GM10248 (cell line): Measurements from ENCODE around the gene TOM1.

ENCODE experiments used
- CTCF ChIA-PET: fragments of 300-600 bp; sonication (Branson Sonifier 250); formaldehyde crosslinking; extraction: SDS; loops from one replicate; lab custom pipeline; 2021; ENCODE audit warnings: antibody characterized with exemption; lab: Yijun Ruan, JAX
- POLR2A ChIA-PET: fragments of 350-650 bp; sonication (Branson Sonifier 250); formaldehyde crosslinking; extraction: SDS; loops from one replicate; lab custom pipeline; 2020; ENCODE audit warnings: antibody characterized with exemption; lab: Yijun Ruan, JAX
- DNase-seq: peaks from one replicate; pipeline ENCODE4 v3.0.0; 2012; ENCODE audit errors: extremely low spot score
- CTCF ChIP-seq: IDR thresholded peaks from 2 replicates; pipeline ENCODE4 v1.5.1; 2012; ENCODE audit warnings: mild to moderate bottlenecking, low read depth; ENCODE audit errors: extremely low read depth, missing control alignments, control extremely low read depth

The TOM1 gene

GRCh38 chr22:35319244-35319985 lies 19.7 kb downstream of the TOM1 start:
- POLR2A ChIA-PET: no interaction called here
- CTCF ChIA-PET: interaction anchor here (1.6 kb wide), 1 partner anchor 8 kb away, joined by 3 read pairs; no protein-coding TSS in a partner anchor
- no peak for DNase-seq
- no peak for TF ChIP-seq CTCF

DNA sequence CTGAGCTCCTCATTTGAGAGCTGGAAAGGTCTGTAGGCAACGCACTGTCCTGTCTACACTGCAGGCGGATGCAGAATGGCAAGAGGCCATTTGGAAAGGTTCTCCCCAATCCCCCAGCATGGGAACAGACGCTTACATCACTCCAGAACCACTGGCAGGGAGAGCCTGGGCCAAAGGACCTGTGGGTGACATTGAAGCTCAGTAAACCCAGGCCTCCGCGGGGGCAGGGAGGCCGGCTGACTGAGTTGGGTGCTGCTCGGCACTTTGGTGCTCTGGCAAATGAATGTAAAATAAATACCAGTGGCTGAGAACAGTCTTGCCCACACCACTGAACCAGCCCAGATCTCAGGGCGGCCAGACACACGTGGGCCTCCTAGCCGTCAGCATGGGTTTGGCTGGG lies 22.4 kb downstream of the TOM1 start:
- ChIA-PET POLR2A (no interaction called here), CTCF (no interaction called here)

DNA sequence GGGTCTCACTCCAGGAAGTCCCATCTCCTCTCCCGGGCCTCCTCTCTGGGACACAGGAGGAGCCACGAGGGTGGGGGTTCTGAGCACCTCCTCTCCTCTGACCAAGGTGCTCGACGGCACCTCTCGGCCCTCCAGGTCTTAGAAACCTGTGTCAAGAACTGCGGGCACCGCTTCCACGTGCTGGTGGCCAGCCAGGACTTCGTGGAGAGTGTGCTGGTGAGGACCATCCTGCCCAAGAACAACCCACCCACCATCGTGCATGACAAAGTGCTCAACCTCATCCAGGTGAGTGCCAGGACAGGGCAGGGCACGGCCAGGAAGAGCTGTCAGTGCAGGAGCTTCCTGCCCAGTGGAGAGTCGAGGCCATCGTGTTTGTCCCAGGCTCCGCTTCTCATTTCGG lies 23.2 kb downstream of the TOM1 start:
- DNase-seq: no peak
- no peak for TF ChIP-seq CTCF
- ChIA-PET POLR2A (no interaction called here), CTCF (no interaction called here)

More for the DNA sequence above, 22.4 kb downstream of the TOM1 start:
- TF ChIP-seq CTCF: no peak
- DNase-seq: no peak

DNA sequence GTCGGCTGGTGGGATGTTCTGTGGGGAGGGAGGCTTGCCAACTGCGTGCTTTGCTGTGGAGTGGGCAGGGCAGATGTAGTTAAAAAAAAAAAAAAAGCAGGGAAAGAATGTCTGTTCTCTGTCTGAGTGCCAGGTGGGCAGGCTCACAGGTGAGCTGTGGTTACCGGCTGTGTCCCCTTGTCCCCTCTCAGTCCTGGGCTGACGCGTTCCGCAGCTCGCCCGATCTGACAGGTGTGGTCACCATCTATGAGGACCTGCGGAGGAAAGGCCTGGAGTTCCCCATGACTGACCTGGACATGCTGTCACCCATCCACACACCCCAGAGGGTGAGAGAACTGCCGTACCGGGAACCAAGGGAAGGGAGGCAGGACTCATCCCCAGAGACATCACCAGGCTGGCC lies 23.6 kb downstream of the TOM1 start:
- no peak for TF ChIP-seq CTCF
- CTCF ChIA-PET: no interaction called here
- POLR2A ChIA-PET: interaction anchor here (0.6 kb wide), 1 partner anchor 9 kb away, joined by 3 read pairs; no protein-coding TSS in a partner anchor
- DNase-seq: no peak

GRCh38 chr22:35324067-35324466 lies 24.4 kb downstream of the TOM1 start:
- ChIA-PET CTCF (interaction anchor here (0.9 to 1.4 kb wide), 2 partner anchors 12 to 13 kb away, joined by 3 read pairs; no protein-coding TSS in a partner anchor), POLR2A (no interaction called here)
- no peak for DNase-seq
- TF ChIP-seq CTCF: no peak

DNA sequence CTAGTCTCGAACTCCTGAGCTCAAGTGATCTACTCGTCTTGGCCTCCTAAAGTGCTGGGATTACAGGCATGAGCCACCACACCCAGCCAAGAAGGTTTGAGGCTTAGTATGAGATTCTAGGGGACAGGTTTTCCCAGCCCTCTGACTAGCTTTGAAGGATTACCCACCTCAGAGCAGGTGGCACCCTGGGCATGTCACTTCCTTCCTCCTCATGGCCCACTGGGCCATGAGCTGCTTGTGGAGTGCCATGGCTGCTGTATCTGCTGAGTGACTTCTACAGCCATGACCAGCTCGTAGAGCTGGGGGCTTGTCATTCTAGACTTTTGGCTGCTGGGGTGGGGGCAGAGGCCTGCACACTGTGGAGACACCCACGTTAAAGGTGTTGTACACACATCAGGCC lies 25.1 kb downstream of the TOM1 start:
- no peak for TF ChIP-seq CTCF
- CTCF ChIA-PET: interaction anchor here (0.9 to 1.6 kb wide), 3 partner anchors 11 to 26 kb away, joined by 3 to 7 read pairs (median 3); no protein-coding TSS in a partner anchor
- DNase-seq: no peak
- POLR2A ChIA-PET: no interaction called here
